GM12878 (cell line): Measurements from ENCODE around the gene ATXN1.

ENCODE experiments used
- CHD4 ChIP-seq: fragments of 200-600 bp; sonication (generic); IDR thresholded peaks from 2 replicates; pipeline ENCODE4 v1.6.1; 2016; ENCODE audit warnings: mild to moderate bottlenecking
- CTCF ChIP-seq, 3 experiments: IDR thresholded peaks in 2 of 3; conservative IDR thresholded peaks in 1 of 3; 2 replicates each; pipeline ENCODE4 v1.5.1; 2011; ENCODE audit warnings: low read depth in 3 of 3, low read length in 3 of 3, mild to moderate bottlenecking in 3 of 3, control low read depth in 2 of 3, moderate library complexity in 2 of 3, inconsistent platforms in 1 of 3, mixed read lengths in 1 of 3; ENCODE audit not compliant: control insufficient read depth in 2 of 3, insufficient read depth in 1 of 3; ENCODE audit errors: extremely low read depth in 1 of 3
- ELK1 ChIP-seq: IDR thresholded peaks from 2 replicates; pipeline ENCODE4 v1.6.1; 2012; ENCODE audit warnings: low read depth, low read length, improper control_type of control experiment
- EZH2 ChIP-seq: IDR thresholded peaks from 2 replicates; pipeline ENCODE4 v1.6.1; 2012; ENCODE audit warnings: low read depth, mild to moderate bottlenecking, control low read depth, inconsistent platforms, low read length, borderline replicate concordance; ENCODE audit not compliant: control insufficient read depth
- HCFC1 ChIP-seq: fragments of 150-350 bp; IDR thresholded peaks from 2 replicates; pipeline ENCODE4 v1.6.1; 2014; ENCODE audit warnings: low read length
- MEF2A ChIP-seq: IDR thresholded peaks from 2 replicates; pipeline ENCODE4 v1.6.1; 2011; ENCODE audit warnings: low read depth, mild to moderate bottlenecking, low read length, moderate library complexity; ENCODE audit not compliant: insufficient read depth
- PKNOX1 ChIP-seq: fragments of 450-650 bp; IDR thresholded peaks from 2 replicates; pipeline ENCODE4 v1.6.1; 2016; ENCODE audit warnings: mild to moderate bottlenecking
- POLR2AphosphoS5 ChIP-seq: IDR thresholded peaks from 2 replicates; pipeline ENCODE4 v1.6.1; 2011; ENCODE audit warnings: mild to moderate bottlenecking, low read length, inconsistent platforms
- TF ChIP-seq, protein P1 (sequence below): fragments of 450-650 bp; IDR thresholded peaks from 2 replicates; pipeline ENCODE4 v1.6.1; 2017; ENCODE audit warnings: mild to moderate bottlenecking, moderate library complexity

DNA sequence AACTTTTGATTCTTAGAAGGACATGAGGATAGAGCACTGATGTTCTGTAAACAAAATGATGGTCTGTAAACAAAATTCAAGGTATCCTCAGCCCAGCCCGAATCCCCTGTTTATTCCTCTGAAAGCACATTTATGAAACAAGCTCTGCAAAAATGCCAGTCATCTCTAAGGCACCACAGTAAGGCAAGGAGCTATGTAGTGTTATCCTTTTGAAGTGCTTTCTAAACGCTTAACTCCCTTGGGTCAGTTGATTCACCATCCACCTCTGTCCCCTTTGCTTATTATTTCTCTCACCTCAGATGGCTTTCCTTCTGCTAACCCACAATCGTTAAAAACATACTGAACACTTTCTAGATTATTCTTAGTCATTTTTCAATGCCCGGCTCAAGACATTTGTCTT lies 93.8 kb downstream of the ATXN1 start:
- TF ChIP-seq CTCF (IDR thresholded peaks at IDR 0.05 in 2 of 3, conservative IDR thresholded peaks at IDR 0.05 in 1 of 3; ENCODE audit: control insufficient read depth in 2 of 3, extremely low read depth in 1 of 3, insufficient read depth in 1 of 3, low read depth in 3 of 3, low read length in 3 of 3) (no peak), PKNOX1 (no peak), HCFC1 (no peak), CHD4 (no peak), EZH2 (no peak), MEF2A (no peak), ELK1 (no peak), POLR2AphosphoS5 (no peak)
- TF ChIP-seq, protein P1, sequence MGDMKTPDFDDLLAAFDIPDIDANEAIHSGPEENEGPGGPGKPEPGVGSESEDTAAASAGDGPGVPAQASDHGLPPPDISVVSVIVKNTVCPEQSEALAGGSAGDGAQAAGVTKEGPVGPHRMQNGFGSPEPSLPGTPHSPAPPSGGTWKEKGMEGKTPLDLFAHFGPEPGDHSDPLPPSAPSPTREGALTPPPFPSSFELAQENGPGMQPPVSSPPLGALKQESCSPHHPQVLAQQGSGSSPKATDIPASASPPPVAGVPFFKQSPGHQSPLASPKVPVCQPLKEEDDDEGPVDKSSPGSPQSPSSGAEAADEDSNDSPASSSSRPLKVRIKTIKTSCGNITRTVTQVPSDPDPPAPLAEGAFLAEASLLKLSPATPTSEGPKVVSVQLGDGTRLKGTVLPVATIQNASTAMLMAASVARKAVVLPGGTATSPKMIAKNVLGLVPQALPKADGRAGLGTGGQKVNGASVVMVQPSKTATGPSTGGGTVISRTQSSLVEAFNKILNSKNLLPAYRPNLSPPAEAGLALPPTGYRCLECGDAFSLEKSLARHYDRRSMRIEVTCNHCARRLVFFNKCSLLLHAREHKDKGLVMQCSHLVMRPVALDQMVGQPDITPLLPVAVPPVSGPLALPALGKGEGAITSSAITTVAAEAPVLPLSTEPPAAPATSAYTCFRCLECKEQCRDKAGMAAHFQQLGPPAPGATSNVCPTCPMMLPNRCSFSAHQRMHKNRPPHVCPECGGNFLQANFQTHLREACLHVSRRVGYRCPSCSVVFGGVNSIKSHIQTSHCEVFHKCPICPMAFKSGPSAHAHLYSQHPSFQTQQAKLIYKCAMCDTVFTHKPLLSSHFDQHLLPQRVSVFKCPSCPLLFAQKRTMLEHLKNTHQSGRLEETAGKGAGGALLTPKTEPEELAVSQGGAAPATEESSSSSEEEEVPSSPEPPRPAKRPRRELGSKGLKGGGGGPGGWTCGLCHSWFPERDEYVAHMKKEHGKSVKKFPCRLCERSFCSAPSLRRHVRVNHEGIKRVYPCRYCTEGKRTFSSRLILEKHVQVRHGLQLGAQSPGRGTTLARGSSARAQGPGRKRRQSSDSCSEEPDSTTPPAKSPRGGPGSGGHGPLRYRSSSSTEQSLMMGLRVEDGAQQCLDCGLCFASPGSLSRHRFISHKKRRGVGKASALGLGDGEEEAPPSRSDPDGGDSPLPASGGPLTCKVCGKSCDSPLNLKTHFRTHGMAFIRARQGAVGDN: no peak
